NOMO-1 (cell line): ENCODE data around the gene CLEC11A.

Experiments
- DNase-seq, 2 experiments: peaks; one replicate each; lab custom pipeline; 2025; ENCODE audit not compliant: unreplicated experiment in 2 of 2; lab: John Stamatoyannopoulos, UW

The CLEC11A gene

GRCh38 chr19:50723069-50723468, at the start of gene CLEC11A:
Gene CLEC11A (plus strand): TSS chr19:50723364. CDS start chr19:50723526, 162 bp downstream.
- peak; percentile 66 to 74 for DNase-seq

- no peak for DNase-seq
Measured at GRCh38 chr19:50676625-50677197, 46.5 kb upstream of the CLEC11A start.

- no peak for DNase-seq
Measured at GRCh38 chr19:50677636-50678035, 45.5 kb upstream of the CLEC11A start.

- DNase-seq, result no peak
Measured at GRCh38 chr19:50678323-50678722, 44.8 kb upstream of the CLEC11A start.

GRCh38 chr19:50679177-50680125, 43.7 kb upstream of the CLEC11A start:
- peak; percentile 71 to 75 for DNase-seq

GRCh38 chr19:50686310-50687032, 36.7 kb upstream of the CLEC11A start:
- no peak for DNase-seq

GRCh38 chr19:50688766-50689165, 34.4 kb upstream of the CLEC11A start:
- no peak for DNase-seq

- no peak for DNase-seq
Measured at GRCh38 chr19:50690439-50690838, 32.7 kb upstream of the CLEC11A start.

- DNase-seq, result no peak
Measured at GRCh38 chr19:50693064-50693975, 29.8 kb upstream of the CLEC11A start.

GRCh38 chr19:50694815-50695145, 28.4 kb upstream of the CLEC11A start:
- no peak for DNase-seq

GRCh38 chr19:50695251-50696093, 27.7 kb upstream of the CLEC11A start:
- no peak for DNase-seq

GRCh38 chr19:50696094-50696483, 27.1 kb upstream of the CLEC11A start:
- no peak for DNase-seq

- DNase-seq, result no peak
Measured at GRCh38 chr19:50697414-50698124, 25.6 kb upstream of the CLEC11A start.

- DNase-seq, result no peak
Measured at GRCh38 chr19:50701367-50701985, 21.7 kb upstream of the CLEC11A start.

- no peak for DNase-seq
Measured at GRCh38 chr19:50702158-50702870, 20.9 kb upstream of the CLEC11A start.

- no peak for DNase-seq
Measured at GRCh38 chr19:50702871-50703829, 20.0 kb upstream of the CLEC11A start.
